HG03520 (cell line): Measurements from ENCODE around the gene TEX19.

Source experiments
- ATAC-seq: cut with Tn5 transposase; IDR thresholded peaks from one replicate; pipeline ENCODE4 v1.9.1; 2021; ENCODE audit warnings: mild to moderate bottlenecking, moderate library complexity; ENCODE audit not compliant: unreplicated experiment

The TEX19 gene

GRCh38 chr17:82358465-82359350, at the start of gene TEX19:
TEX19 (plus strand) TSS chr17:82359247; CDS start chr17:82362151, 2,904 bp downstream.
- ATAC-seq: no peak

GRCh38 chr17:82309656-82310570, 49.1 kb upstream of the TEX19 start:
- no peak for ATAC-seq

GRCh38 chr17:82310877-82311276, 48.2 kb upstream of the TEX19 start:
- no peak for ATAC-seq

- no peak for ATAC-seq
Observed at GRCh38 chr17:82311971-82312370, 47.1 kb upstream of the TEX19 start.

- no peak for ATAC-seq
Observed at GRCh38 chr17:82313195-82314011, 45.6 kb upstream of the TEX19 start.

GRCh38 chr17:82314012-82314726, 44.9 kb upstream of the TEX19 start:
- ATAC-seq: no peak

- ATAC-seq: no peak
Observed at GRCh38 chr17:82314727-82315605, 44.1 kb upstream of the TEX19 start.

GRCh38 chr17:82315703-82316358, 43.2 kb upstream of the TEX19 start:
- no peak for ATAC-seq

GRCh38 chr17:82316651-82317393, 42.2 kb upstream of the TEX19 start:
- no peak for ATAC-seq

- no peak for ATAC-seq
Observed at GRCh38 chr17:82317394-82318168, 41.5 kb upstream of the TEX19 start, which contains the start of gene CD7. CD7 (minus strand) TSS chr17:82317608; CDS start chr17:82317495, 113 bp downstream.

- no peak for ATAC-seq
Observed at GRCh38 chr17:82318169-82318498, 40.9 kb upstream of the TEX19 start.

GRCh38 chr17:82318772-82319606, 40.1 kb upstream of the TEX19 start:
- no peak for ATAC-seq

- ATAC-seq: no peak
Observed at GRCh38 chr17:82319619-82320062, 39.4 kb upstream of the TEX19 start.

- ATAC-seq: no peak
Observed at GRCh38 chr17:82320140-82320840, 38.8 kb upstream of the TEX19 start.
